Endodermal cell (in vitro differentiated cells): ENCODE measurements around the gene RDH13. TPM values are rescaled to one million over a fixed set of nuclear protein-coding genes. Genes with fewer than 3 reads are reported as not detected.
"Not testable (repeated sequence)": the region's sequence is repeated elsewhere in the genome, so short reads cannot be mapped to it uniquely, and the experiment has no call there.

Source experiments
- DNase-seq: peaks from one replicate; pipeline ENCODE4 v3.0.0-alpha.2; 2017
- H3K27ac ChIP-seq: 2 replicates; pipeline ENCODE4 v1.5.1; 2013; ENCODE audit warnings: mild to moderate bottlenecking, low read depth, low read length, moderate library complexity
- H3K27me3 ChIP-seq: 2 replicates; pipeline ENCODE4 v1.6.1; 2013; ENCODE audit warnings: mild to moderate bottlenecking, low read length, moderate library complexity; ENCODE audit not compliant: insufficient read depth, control insufficient read depth, poor library complexity, severe bottlenecking
- H3K36me3 ChIP-seq: 2 replicates; pipeline ENCODE4 v1.7.0; 2013; ENCODE audit warnings: mild to moderate bottlenecking, low read length, moderate library complexity; ENCODE audit not compliant: control insufficient read depth, insufficient read depth
- H3K4me1 ChIP-seq: one replicate; pipeline ENCODE4 v1.7.0; 2013; ENCODE audit warnings: low read length; ENCODE audit not compliant: control insufficient read depth, insufficient read depth
- H3K4me3 ChIP-seq: 2 replicates; pipeline ENCODE4 v1.5.1; 2013; ENCODE audit warnings: mild to moderate bottlenecking, low read length, moderate library complexity
- H3K9ac ChIP-seq: 2 replicates; pipeline ENCODE4 v1.6.1; 2013; ENCODE audit warnings: mild to moderate bottlenecking, low read length, moderate library complexity; ENCODE audit not compliant: poor library complexity, severe bottlenecking; ENCODE audit errors: extremely low read depth
- H3K9me3 ChIP-seq: 2 replicates; pipeline ENCODE4 v1.6.1; 2013; ENCODE audit warnings: mild to moderate bottlenecking, low read length, moderate library complexity; ENCODE audit not compliant: control insufficient read depth
- H3K27ac Mint-ChIP-seq: 2 replicates; pipeline ENCODE4 v1.8.0; 2020; ENCODE audit warnings: mixed read lengths
- H3K27me3 Mint-ChIP-seq: 2 replicates; pipeline ENCODE4 v1.8.0; 2021; ENCODE audit warnings: mild to moderate bottlenecking, mixed read lengths; ENCODE audit not compliant: insufficient read depth
- H3K36me3 Mint-ChIP-seq: 2 replicates; pipeline ENCODE4 v1.8.0; 2020; ENCODE audit warnings: low read depth, mixed read lengths
- H3K4me1 Mint-ChIP-seq: 2 replicates; pipeline ENCODE4 v1.8.0; 2020; ENCODE audit warnings: mixed read lengths
- H3K4me3 Mint-ChIP-seq: 2 replicates; pipeline ENCODE4 v1.8.0; 2020; ENCODE audit warnings: mild to moderate bottlenecking, moderate library complexity, mixed read lengths
- H3K9me3 Mint-ChIP-seq: 2 replicates; pipeline ENCODE4 v1.8.0; 2020; ENCODE audit warnings: mild to moderate bottlenecking, mixed read lengths
- CTCF ChIP-seq: fragments of 200-600 bp; sonication (generic); conservative IDR thresholded peaks from 2 replicates; pipeline ENCODE4 v1.5.0; 2021; ENCODE audit warnings: antibody characterized with exemption, mild to moderate bottlenecking
- WGBS, 2 experiments: methylation state at CpG; one replicate each; pipeline versions ENCODE4 v1.1.5 to v1.1.7; 2013; ENCODE audit warnings: missing lambda C conversion rate in 2 of 2, mixed read lengths in 1 of 2; ENCODE audit not compliant: insufficient coverage in 1 of 2, insufficient read length in 1 of 2; 5-methylcytosine and 5-hydroxymethylcytosine counted together
- total RNA-seq, 2 donors: library from RNA; stranded (reverse); fragmentation: NEBNext Ultra II Directional in 1 of 2; extraction: Animal tissue kit (Norgen Biotek cat#: 25700) in 1 of 2; gene quantifications; 2 replicates in 1 of 2; 3 replicates in 1 of 2; pipeline ENCODE4 v1.2.1, GENCODE V29; 2021

RDH13 gene
- total RNA-seq, 2 donors from 2014 or later, result 20.6 to 39.0 TPM

- Mint-ChIP-seq H3K36me3 (peaks cover 44% of the 10 kb centered on the region), H3K4me3 (no peak overlapping the region), H3K27me3 (no peaks in the 10 kb centered on the region), H3K27ac (no peak overlapping the region), H3K4me1 (no peaks in the 10 kb centered on the region), H3K9me3 (peaks cover 3% of the 10 kb centered on the region)
- DNase-seq, result no peak
- Histone ChIP-seq H3K9me3 (peaks cover 5% of the 10 kb centered on the region), H3K9ac (no peak overlapping the region), H3K27ac (no peak overlapping the region), H3K4me1 (no peaks in the 10 kb centered on the region), H3K36me3 (peaks cover 59% of the 10 kb centered on the region), H3K27me3 (no peaks in the 10 kb centered on the region), H3K4me3 (no peak overlapping the region)
- no peak for TF ChIP-seq CTCF
- WGBS, 2 experiments, result 73 to 80% methylated on average over 7 to 8 of the region's 11 CpGs
Observed at GRCh38 chr19:55024111-55024510, 38.8 kb downstream of the RDH13 start.

DNA sequence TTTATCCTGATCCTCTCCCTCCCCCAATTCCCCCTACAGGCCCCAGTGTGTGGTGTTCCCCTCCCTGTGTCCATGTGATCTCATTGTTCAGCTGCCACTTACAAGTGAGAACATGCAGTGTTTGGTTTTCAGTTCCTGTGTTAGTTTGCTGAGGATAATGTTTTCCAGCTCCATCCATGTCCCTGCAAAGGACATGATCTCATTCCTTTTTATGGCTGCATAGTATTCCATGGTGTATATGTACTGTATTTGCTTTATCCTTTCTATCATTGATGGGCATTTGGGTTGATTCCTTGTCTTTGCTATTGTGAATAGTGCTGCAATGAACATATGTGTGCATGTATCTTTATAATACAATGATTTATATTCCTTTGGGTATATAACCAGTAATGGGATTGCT is 42.6 kb downstream of the RDH13 start:
- H3K27me3 ChIP-seq, H3K4me1 ChIP-seq, H3K27ac Mint-ChIP-seq, DNase-seq, H3K27me3 Mint-ChIP-seq, H3K9ac ChIP-seq, H3K27ac ChIP-seq, H3K9me3 Mint-ChIP-seq, H3K4me1 Mint-ChIP-seq, H3K4me3 ChIP-seq, H3K4me3 Mint-ChIP-seq, H3K9me3 ChIP-seq: not testable (repeated sequence)
- H3K36me3 Mint-ChIP-seq, result peaks cover 48% of the 10 kb centered on the region
- H3K36me3 ChIP-seq, result peaks cover 73% of the 10 kb centered on the region

GRCh38 chr19:55018633-55019032 is 44.3 kb downstream of the RDH13 start:
- Histone ChIP-seq H3K36me3 (peaks cover 73% of the 10 kb centered on the region), H3K27me3 (no peaks in the 10 kb centered on the region), H3K9ac (no peak overlapping the region), H3K27ac (no peak overlapping the region), H3K4me3 (no peak overlapping the region), H3K9me3 (no peaks in the 10 kb centered on the region), H3K4me1 (no peaks in the 10 kb centered on the region)
- WGBS, 2 experiments, result 81 to 86% methylated on average over 9 of the region's 9 CpGs
- Mint-ChIP-seq H3K4me1 (peaks cover 8% of the 10 kb centered on the region), H3K27me3 (no peaks in the 10 kb centered on the region), H3K36me3 (peaks cover 43% of the 10 kb centered on the region), H3K4me3 (no peak overlapping the region), H3K9me3 (peaks cover 3% of the 10 kb centered on the region), H3K27ac (no peak overlapping the region)
- no peak for DNase-seq
- TF ChIP-seq CTCF, result no peak

DNA sequence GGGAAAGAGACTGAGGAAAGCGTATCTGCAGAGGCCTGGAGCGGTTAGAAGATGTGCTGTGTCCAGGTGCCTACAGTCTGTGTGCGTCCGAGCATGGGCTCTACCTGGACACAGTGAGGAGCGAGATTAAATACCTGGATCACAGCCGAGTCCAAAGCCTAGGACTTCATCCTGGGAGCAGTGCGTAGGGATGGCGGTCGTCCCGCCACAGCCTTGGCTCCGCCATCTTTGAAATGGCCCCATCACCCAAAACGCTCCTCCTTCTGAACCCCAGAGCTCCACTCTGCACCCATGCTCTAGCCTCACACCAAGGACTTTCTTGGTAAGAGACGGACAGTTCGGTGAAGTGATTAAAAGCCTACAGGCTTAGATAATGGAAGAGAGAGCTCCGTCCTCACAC is 44.7 kb downstream of the RDH13 start:
- H3K9me3 Mint-ChIP-seq, result peaks cover 3% of the 10 kb centered on the region

More for the DNA sequence above, 44.7 kb downstream of the RDH13 start:
- no peaks in the 10 kb centered on the region for H3K9me3 ChIP-seq
- Mint-ChIP-seq H3K4me3 (no peak overlapping the region), H3K4me1 (peaks cover 8% of the 10 kb centered on the region), H3K27me3 (no peaks in the 10 kb centered on the region), H3K36me3 (peaks cover 42% of the 10 kb centered on the region), H3K27ac (no peak overlapping the region)
- H3K4me1 ChIP-seq, result no peaks in the 10 kb centered on the region
- H3K9ac ChIP-seq, result no peak overlapping the region
- H3K27ac ChIP-seq, result no peak overlapping the region
- 89 to 91% methylated on average over 15 of the region's 15 CpGs for WGBS, 2 experiments
- DNase-seq, result no peak
- TF ChIP-seq CTCF, result no peak
- no peaks in the 10 kb centered on the region for H3K27me3 ChIP-seq
- H3K36me3 ChIP-seq, result peaks cover 73% of the 10 kb centered on the region
- H3K4me3 ChIP-seq, result no peak overlapping the region
